Testis (tissue), 2 donors: ENCODE measurements around the gene PTPRN2.

Experiments
- CTCF ChIP-seq, 3 experiments: fragments of 450-650 bp in 2 of 3; fragments of 200-600 bp in 1 of 3; sonication (generic) in 1 of 3; IDR thresholded peaks; one replicate each; pipeline ENCODE4 v1.5.1; 2016 to 2019; ENCODE audit warnings: antibody characterized with exemption in 3 of 3, mild to moderate bottlenecking in 2 of 3, moderate library complexity in 1 of 3
- POLR2A ChIP-seq: fragments of 450-650 bp; IDR thresholded peaks from one replicate; pipeline ENCODE4 v1.6.1; 2017; ENCODE audit warnings: antibody characterized with exemption, mild to moderate bottlenecking, moderate library complexity

- TF ChIP-seq CTCF (IDR thresholded peaks at IDR 0.05) = no peak
- no peak for TF ChIP-seq POLR2A
These were observed 140.9 kb downstream of the PTPRN2 start for GRCh38 chr7:158446706-158447105.
